Measurements from ENCODE around the gene RASA3.

DNA sequence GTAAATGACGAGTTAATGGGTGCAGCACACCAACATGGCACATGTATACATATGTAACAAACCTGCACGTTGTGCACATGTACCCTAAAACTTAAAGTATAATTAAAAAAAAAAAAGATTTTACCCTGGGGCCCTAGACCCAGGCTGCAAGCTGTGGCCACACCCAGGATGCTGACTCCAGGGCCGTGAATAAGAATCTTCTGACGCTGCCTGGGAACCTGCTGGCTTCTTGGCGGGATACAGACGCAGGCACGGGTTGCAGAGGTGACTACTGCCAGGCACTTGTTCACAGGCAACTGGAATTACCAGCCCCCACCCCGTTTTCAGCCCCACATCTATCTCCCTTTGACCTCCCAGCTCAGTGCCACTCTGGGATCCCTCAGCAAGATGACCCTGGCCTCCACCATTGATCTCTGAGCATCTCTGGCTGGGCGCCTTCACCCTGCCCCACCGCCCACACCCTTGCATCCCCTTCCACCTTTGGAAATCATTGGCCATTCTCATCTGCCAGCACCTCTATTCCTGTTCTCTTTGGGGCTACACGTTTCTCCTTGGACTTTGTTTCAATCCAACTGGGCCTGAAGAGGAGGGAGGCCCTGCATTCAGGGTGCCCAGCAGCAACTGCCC lies 25.6 kb upstream of the RASA3 start:
- TF ChIP-seq POLR2A (IDR thresholded peaks at IDR 0.05) (no peak), EP300 (IDR thresholded peaks at IDR 0.05) (no peak)
- TF ChIP-seq, protein P1, sequence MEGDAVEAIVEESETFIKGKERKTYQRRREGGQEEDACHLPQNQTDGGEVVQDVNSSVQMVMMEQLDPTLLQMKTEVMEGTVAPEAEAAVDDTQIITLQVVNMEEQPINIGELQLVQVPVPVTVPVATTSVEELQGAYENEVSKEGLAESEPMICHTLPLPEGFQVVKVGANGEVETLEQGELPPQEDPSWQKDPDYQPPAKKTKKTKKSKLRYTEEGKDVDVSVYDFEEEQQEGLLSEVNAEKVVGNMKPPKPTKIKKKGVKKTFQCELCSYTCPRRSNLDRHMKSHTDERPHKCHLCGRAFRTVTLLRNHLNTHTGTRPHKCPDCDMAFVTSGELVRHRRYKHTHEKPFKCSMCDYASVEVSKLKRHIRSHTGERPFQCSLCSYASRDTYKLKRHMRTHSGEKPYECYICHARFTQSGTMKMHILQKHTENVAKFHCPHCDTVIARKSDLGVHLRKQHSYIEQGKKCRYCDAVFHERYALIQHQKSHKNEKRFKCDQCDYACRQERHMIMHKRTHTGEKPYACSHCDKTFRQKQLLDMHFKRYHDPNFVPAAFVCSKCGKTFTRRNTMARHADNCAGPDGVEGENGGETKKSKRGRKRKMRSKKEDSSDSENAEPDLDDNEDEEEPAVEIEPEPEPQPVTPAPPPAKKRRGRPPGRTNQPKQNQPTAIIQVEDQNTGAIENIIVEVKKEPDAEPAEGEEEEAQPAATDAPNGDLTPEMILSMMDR (IDR thresholded peaks at IDR 0.05) = no peak

All from sigmoid colon (tissue), 4 donors.